Lower leg skin (tissue), 3 donors: ENCODE measurements around the gene GRIK4.

Experiments used
- CTCF ChIP-seq, 3 donors: fragments of 450-650 bp; IDR thresholded peaks; one replicate each; pipeline ENCODE4 v1.5.1; 2016; ENCODE audit warnings: antibody characterized with exemption in 3 of 3, mild to moderate bottlenecking in 3 of 3, moderate library complexity in 2 of 3
- POLR2A ChIP-seq, 2 donors: fragments of 450-650 bp; IDR thresholded peaks; one replicate each; pipeline ENCODE4 v1.6.1; 2016 to 2017; ENCODE audit warnings: antibody characterized with exemption in 2 of 2, mild to moderate bottlenecking in 1 of 2, moderate library complexity in 1 of 2

- no peak for TF ChIP-seq CTCF (IDR thresholded peaks at IDR 0.05)
- TF ChIP-seq POLR2A (IDR thresholded peaks at IDR 0.05) = no peak
These were observed 234.8 kb downstream of the GRIK4 start for GRCh38 chr11:120746376-120746775.
